WTC11 (cell line): Measurements from ENCODE around the gene SHISA6. TPM values are rescaled to one million over a fixed set of nuclear protein-coding genes. Genes with fewer than 3 reads are reported as not detected.

Experiments
- ATAC-seq: fragments of 200-7000 bp; cut with Tn5 transposase; 2 replicates; pipeline ENCODE4 v1.10.0; 2021; ENCODE audit warnings: mild to moderate bottlenecking, moderate library complexity
- CTCF ChIA-PET: fragments of 300-600 bp; sonication (Branson Sonifier 250); formaldehyde crosslinking; loops from one replicate; lab custom pipeline; 2021; ENCODE audit warnings: antibody characterized with exemption; lab: Charles Lee
- POLR2A ChIA-PET: fragments of 350-600 bp; sonication (Branson Sonifier 250); formaldehyde crosslinking; loops from one replicate; lab custom pipeline; 2021; ENCODE audit warnings: antibody characterized with exemption; lab: Charles Lee
- DNase-seq: peaks from one replicate; pipeline ENCODE4 v3.0.0; 2021; ENCODE audit warnings: low spot score
- H3K27ac Mint-ChIP-seq: 2 replicates; pipeline ENCODE4 v1.8.0; 2021; ENCODE audit warnings: mixed read lengths
- H3K27me3 Mint-ChIP-seq: 2 replicates; pipeline ENCODE4 v1.8.0; 2021; ENCODE audit warnings: low read depth, mild to moderate bottlenecking, moderate library complexity, mixed read lengths
- H3K36me3 Mint-ChIP-seq: 2 replicates; pipeline ENCODE4 v1.8.0; 2021; ENCODE audit warnings: mixed read lengths
- H3K4me1 Mint-ChIP-seq: 2 replicates; pipeline ENCODE4 v1.8.0; 2022; ENCODE audit warnings: mixed read lengths
- H3K4me3 Mint-ChIP-seq: 2 replicates; pipeline ENCODE4 v1.8.0; 2021; ENCODE audit warnings: mild to moderate bottlenecking, moderate library complexity, mixed read lengths
- H3K9me3 Mint-ChIP-seq: 2 replicates; pipeline ENCODE4 v1.8.0; 2021; ENCODE audit warnings: mixed read lengths
- ARID4B ChIP-seq: sonication (generic); formaldehyde crosslinking; IDR thresholded peaks from 2 replicates; pipeline ENCODE4 v1.8.0; 2023; ENCODE audit warnings: missing genetic modification reagents, mild to moderate bottlenecking, borderline replicate concordance
- CDX4 ChIP-seq: fragments of 250-450 bp; sonication (Bioruptor Pico); IDR thresholded peaks from 2 replicates; pipeline ENCODE4 v1.9.0; 2021; ENCODE audit warnings: moderate library complexity, mild to moderate bottlenecking, inconsistent platforms, borderline replicate concordance
- E2F1 ChIP-seq: sonication (generic); formaldehyde crosslinking; IDR thresholded peaks from 2 replicates; pipeline ENCODE4 v1.8.0; 2022; ENCODE audit warnings: mild to moderate bottlenecking, missing genetic modification reagents
- ESRRA ChIP-seq: sonication (generic); formaldehyde crosslinking; IDR thresholded peaks from 2 replicates; pipeline ENCODE4 v1.8.1; 2022; ENCODE audit warnings: mild to moderate bottlenecking, missing genetic modification reagents, borderline replicate concordance
- JAZF1 ChIP-seq: fragments of 250-450 bp; sonication (Bioruptor Pico); IDR thresholded peaks from 2 replicates; pipeline ENCODE4 v1.9.0; 2021; ENCODE audit warnings: moderate library complexity, mild to moderate bottlenecking, inconsistent platforms
- MXD4 ChIP-seq: fragments of 250-450 bp; sonication (Bioruptor Pico); IDR thresholded peaks from 2 replicates; pipeline ENCODE4 v1.8.0; 2021; ENCODE audit warnings: mild to moderate bottlenecking, moderate library complexity, borderline replicate concordance
- OVOL2 ChIP-seq: fragments of 250-450 bp; sonication (Bioruptor Pico); IDR thresholded peaks from 2 replicates; pipeline ENCODE4 v1.9.0; 2021; ENCODE audit warnings: mild to moderate bottlenecking, borderline replicate concordance
- PRRX2 ChIP-seq: fragments of 250-450 bp; sonication (Bioruptor Pico); IDR thresholded peaks from 2 replicates; pipeline ENCODE4 v1.8.0; 2021; ENCODE audit warnings: mild to moderate bottlenecking
- SMAD4 ChIP-seq: sonication (generic); formaldehyde crosslinking; IDR thresholded peaks from 2 replicates; pipeline ENCODE4 v1.8.0; 2022; ENCODE audit warnings: mild to moderate bottlenecking, missing genetic modification reagents
- SOX15 ChIP-seq: fragments of 250-450 bp; sonication (Bioruptor Pico); IDR thresholded peaks from 2 replicates; pipeline ENCODE4 v1.9.0; 2021; ENCODE audit warnings: mild to moderate bottlenecking
- TP53 ChIP-seq: sonication (generic); formaldehyde crosslinking; IDR thresholded peaks from 2 replicates; pipeline ENCODE4 v1.8.1; 2023; ENCODE audit warnings: mild to moderate bottlenecking, missing genetic modification reagents
- ZBTB43 ChIP-seq: sonication (generic); formaldehyde crosslinking; IDR thresholded peaks from 2 replicates; pipeline ENCODE4 v1.8.1; 2023; ENCODE audit warnings: mild to moderate bottlenecking, missing genetic modification reagents
- ZNF121 ChIP-seq: sonication (generic); formaldehyde crosslinking; IDR thresholded peaks from 2 replicates; pipeline ENCODE4 v1.8.0; 2023; ENCODE audit warnings: missing genetic modification reagents
- total RNA-seq: library from RNA; stranded (reverse); gene quantifications from 3 replicates; pipeline ENCODE4 v1.2.3, GENCODE V29; 2021

SHISA6 gene
- total RNA-seq, 1 experiment from 2014 or later, result 1.1 TPM

- no peak for TF ChIP-seq ARID4B
- no peak for TF ChIP-seq ZBTB43 (CRISPR knock-in tag)
- TF ChIP-seq TP53, result no peak
Measured at GRCh38 chr17:11582217-11582616, 341.2 kb downstream of the SHISA6 start (continued).

- DNase-seq (no peak), ATAC-seq (no peak)
- Mint-ChIP-seq H3K4me3 (no peak overlapping the region), H3K4me1 (no peaks in the 10 kb centered on the region), H3K27me3 (peaks cover 2% of the 10 kb centered on the region), H3K9me3 (peaks cover 72% of the 10 kb centered on the region), H3K36me3 (peaks cover 55% of the 10 kb centered on the region), H3K27ac (no peak overlapping the region)
- TF ChIP-seq SOX15 (CRISPR knock-in tag) (no peak), MXD4 (CRISPR knock-in tag) (no peak), ARID4B (no peak), ZNF121 (CRISPR knock-in tag) (no peak), PRRX2 (CRISPR knock-in tag) (no peak), ESRRA (CRISPR knock-in tag) (no peak), CDX4 (CRISPR knock-in tag) (no peak), E2F1 (no peak), SMAD4 (CRISPR knock-in tag) (no peak), JAZF1 (CRISPR knock-in tag) (no peak), OVOL2 (CRISPR knock-in tag) (no peak)
- POLR2A ChIA-PET, result no interaction called here
- CTCF ChIA-PET, result interaction anchor here (1.0 kb wide), 1 partner anchor 61 kb away, joined by 3 read pairs; no protein-coding TSS in a partner anchor
Measured at GRCh38 chr17:11583306-11583992, 342.4 kb downstream of the SHISA6 start.
